ENCODE data around the gene KDM6B.
"Not testable (repeated sequence)": the region's sequence is repeated elsewhere in the genome, so short reads cannot be mapped to it uniquely, and the experiment has no call there.

KDM6B gene

DNA sequence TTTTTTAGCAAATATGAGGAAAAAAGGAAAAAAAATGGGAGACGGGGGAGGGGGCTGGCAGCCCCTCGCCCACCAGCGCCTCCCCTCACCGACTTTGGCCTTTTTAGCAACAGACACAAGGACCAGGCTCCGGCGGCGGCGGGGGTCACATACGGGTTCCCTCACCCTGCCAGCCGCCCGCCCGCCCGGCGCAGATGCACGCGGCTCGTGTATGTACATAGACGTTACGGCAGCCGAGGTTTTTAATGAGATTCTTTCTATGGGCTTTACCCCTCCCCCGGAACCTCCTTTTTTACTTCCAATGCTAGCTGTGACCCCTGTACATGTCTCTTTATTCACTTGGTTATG lies 19.6 kb downstream of the KDM6B start:
- no peak for FAIRE-seq

DNA sequence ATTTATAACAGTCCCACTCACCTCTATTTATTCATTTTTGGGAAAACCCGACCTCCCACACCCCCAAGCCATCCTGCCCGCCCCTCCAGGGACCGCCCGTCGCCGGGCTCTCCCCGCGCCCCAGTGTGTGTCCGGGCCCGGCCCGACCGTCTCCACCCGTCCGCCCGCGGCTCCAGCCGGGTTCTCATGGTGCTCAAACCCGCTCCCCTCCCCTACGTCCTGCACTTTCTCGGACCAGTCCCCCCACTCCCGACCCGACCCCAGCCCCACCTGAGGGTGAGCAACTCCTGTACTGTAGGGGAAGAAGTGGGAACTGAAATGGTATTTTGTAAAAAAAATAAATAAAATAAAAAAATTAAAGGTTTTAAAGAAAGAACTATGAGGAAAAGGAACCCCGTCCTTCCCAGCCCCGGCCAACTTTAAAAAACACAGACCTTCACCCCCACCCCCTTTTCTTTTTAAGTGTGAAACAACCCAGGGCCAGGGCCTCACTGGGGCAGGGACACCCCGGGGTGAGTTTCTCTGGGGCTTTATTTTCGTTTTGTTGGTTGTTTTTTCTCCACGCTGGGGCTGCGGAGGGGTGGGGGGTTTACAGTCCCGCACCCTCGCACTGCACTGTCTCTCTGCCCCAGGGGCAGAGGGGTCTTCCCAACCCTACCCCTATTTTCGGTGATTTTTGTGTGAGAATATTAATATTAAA lies 20.2 kb downstream of the KDM6B start:
- FAIRE-seq, result no peak

GRCh38 chr17:7854851-7855659 lies 21.0 kb downstream of the KDM6B start, which contains the start of gene TMEM88:
TMEM88 (plus strand) TSS chr17:7855066; CDS start chr17:7855075, 9 bp downstream.
- FAIRE-seq, result no peak

DNA sequence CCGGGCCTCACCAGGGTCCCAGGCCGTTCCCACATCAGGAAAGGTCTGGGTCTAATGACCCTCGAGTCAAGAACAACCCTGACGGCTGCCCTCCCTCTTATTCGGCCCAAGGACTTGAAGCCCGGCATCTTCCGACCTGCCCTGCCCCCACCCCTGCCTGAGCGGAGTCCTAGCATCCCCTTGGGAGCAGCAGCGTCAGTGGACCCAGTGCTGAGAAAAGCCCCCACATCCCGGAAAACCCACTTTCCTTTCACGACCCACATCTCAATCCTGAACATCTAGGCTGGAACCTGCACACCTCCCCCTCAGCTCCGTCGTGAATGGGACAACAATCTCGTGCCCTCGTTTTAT lies 21.6 kb downstream of the KDM6B start:
- no peak for FAIRE-seq

- FAIRE-seq, result no peak
These were observed 22.2 kb downstream of the KDM6B start for GRCh38 chr17:7856011-7856810.

- peak; percentile 86 for FAIRE-seq
These were observed 23.0 kb downstream of the KDM6B start, which contains the start of gene NAA38 for GRCh38 chr17:7856811-7857712. NAA38 (minus strand) TSS chr17:7857559; CDS start chr17:7857463, 96 bp downstream.

- FAIRE-seq, result no peak
These were observed 23.9 kb downstream of the KDM6B start, which contains the start of gene CYB5D1 for GRCh38 chr17:7857713-7858521. CYB5D1 (plus strand) TSS chr17:7858003; CDS start chr17:7858135, 132 bp downstream.

GRCh38 chr17:7858522-7858810 lies 24.4 kb downstream of the KDM6B start:
- no peak for FAIRE-seq

DNA sequence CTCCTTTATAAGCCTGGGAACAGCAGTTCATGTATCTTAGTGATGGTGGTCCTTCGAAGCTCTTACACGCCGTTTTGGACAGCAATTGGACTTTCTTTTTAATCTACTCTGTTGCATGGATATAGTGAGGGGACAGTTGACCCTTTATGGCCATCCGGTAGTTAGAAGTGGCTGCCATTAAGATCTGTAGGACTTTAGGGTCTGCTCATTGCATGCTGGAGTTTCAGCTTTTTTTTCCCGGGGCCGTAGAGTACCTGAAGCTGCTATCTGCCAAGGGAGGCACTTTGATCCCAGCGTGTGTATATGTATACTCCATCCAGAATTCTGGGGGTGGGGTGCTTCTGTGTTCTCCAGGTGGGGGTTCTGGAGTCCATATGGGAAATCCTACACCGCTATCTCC lies 25.0 kb downstream of the KDM6B start:
- FAIRE-seq, result no peak

- no peak for FAIRE-seq
These were observed 28.8 kb downstream of the KDM6B start for GRCh38 chr17:7862692-7863437.

- FAIRE-seq, result not testable (repeated sequence)
These were observed 30.4 kb downstream of the KDM6B start for GRCh38 chr17:7864384-7864783.

DNA sequence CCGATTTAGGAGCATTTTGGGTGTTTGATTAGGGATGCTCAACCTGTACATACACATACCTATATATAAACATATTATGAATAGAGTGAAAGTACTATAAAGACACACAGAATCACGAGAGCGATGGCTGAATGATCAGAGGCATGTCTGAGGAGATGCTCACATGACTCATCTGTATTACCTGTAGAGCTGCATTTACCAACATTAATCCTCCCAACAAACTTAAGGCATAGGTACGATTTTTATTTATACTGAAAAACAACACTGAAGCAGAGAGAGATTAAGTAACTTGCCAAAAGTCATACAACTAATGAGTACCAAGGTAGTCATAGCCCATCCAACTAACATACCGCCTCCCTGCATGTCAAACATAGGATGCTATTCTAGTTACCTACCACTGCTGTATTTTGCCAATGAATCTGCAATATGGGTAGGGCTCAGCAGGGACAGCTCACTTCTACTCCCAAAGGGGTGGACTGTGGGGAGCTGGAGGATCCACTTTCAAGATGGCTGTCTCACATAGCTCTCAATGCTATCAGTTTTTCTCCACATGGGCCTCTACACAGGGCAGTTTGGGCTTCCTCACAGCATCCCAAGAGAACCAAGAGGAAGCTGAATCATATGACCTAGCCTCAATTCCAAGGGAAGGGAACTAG lies 31.1 kb downstream of the KDM6B start:
- no peak for FAIRE-seq

DNA sequence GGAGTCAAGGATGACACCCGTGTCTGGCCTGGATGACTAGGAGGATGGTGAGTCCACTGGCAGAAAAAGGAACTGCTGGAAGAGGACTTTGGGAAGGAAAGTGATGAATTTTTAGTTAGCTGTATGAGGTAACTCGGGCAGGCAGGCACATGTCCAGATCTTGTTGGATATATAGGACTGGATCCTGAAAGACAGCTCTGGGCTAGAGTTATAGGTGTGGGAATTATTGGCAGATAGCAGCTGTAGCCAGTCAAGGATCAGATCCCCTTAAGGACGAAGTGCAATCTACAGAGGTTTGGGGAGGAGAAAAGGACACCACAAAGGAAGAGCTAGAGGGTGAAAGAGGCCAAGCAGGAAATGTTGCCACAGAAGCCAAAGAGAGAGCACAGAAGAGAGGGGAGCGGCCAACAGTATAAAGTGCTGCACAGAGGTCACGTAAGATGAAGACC lies 33.9 kb downstream of the KDM6B start:
- no peak for FAIRE-seq

DNA sequence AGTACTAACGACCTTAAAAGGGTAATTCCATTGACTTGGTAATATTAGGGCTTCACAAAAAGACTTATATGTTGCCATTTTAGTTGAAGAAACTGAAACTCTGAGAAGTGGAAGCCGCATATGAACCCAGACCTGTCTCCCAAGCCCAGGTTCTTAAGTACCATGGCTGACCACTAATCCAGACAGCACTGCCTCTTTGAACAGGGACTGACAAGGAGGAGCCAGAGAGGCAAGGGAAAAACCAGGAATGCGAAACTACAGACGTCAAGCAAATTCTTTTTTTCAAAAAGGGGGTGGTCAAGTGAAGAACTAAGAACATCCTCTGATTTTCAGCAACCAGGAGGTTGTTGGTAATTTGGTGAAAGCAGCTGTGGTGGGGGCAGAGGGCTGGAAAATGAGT lies 39.0 kb downstream of the KDM6B start:
- no peak for FAIRE-seq

GRCh38 chr17:7875804-7876370 lies 41.9 kb downstream of the KDM6B start:
- FAIRE-seq, result no peak

DNA sequence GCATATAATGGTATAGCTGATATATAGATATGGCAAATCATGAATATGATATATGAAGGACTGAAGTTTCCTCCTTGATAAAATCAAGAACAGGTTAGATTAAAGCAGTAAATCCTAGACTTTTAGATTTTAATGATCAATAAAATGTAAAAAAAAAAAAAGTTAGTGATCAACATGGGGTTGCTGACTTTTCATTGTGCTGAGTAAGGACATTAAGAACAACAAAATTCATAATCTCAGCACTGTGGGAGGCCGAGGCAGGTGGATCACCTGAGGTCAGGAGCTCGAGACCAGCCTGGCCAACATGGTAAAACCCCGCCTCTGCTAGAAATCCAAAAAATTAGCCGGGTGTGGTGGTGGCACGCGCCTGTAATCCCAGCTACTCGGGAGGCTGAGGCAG lies 44.2 kb downstream of the KDM6B start:
- no peak for FAIRE-seq

- no peak for FAIRE-seq
These were observed 46.3 kb downstream of the KDM6B start for GRCh38 chr17:7880076-7880868.

DNA sequence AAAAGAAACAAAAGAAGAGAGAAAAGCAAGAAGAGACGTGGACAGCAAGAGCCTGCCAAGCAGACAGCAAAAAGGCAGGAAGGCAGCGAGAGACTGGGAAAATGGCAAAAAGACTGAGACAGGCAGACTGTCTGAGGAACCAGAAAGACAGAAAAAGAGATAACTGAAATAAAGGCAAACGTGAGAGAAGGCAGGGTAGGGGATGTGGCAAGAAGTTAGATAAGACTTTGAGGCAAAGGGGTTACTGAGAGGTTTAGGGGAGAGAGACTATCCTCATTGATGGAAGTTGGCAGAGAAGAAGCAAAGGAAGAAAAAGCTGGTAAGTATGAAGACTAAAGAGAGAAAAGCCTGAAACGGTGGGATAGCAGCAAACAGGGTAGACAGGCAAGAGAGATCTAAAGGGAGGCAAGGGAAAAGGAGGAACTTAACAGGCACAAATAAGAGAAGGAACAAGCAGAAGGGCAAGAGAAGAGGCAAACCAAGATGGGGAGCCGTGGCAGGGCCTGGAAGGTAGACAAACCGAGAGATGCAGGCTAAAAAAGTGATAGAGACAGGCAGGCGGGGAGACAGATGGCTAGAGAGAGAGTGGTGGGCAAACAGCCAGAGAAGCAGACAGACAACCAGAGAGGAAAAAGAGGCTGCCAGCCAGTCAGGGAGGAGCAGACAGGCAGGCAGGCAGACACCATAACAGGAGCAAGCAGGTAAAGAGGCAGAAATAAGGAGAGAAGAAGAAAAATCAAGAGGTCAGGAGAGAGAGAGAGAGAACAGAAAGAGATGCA lies 47.4 kb downstream of the KDM6B start:
- no peak for FAIRE-seq

All from colon (tissue), 2 donors.